Stimulated activated naive B cell treated with anti-CD40 and anti-IgM and Interleukin-4, amounts not matched to agents 10 μg/mL and 1 μg/mL and 100 μg/mL, for 72 hours (primary cell): ENCODE measurements around the gene PPT2.
A peak's percentile ranks its signal among the peaks of the same experiment; 100 is the strongest.

Experiments used
- ATAC-seq, 2 donors: fragments of 150-1000 bp; cut with Tn5 transposase; replicated peaks; 2 replicates each; pipeline ENCODE4 v1.10.0; 2021; ENCODE audit warnings: moderate library complexity in 1 of 2
- DNase-seq: peaks from one replicate; pipeline ENCODE4 v3.0.0; 2021
- H3K27ac Mint-ChIP-seq: one replicate; pipeline ENCODE4 v1.8.0; 2022; ENCODE audit warnings: mild to moderate bottlenecking, mixed read lengths
- H3K27me3 Mint-ChIP-seq, 2 donors: one replicate each; pipeline ENCODE4 v1.8.0; 2022; ENCODE audit warnings: mixed read lengths in 2 of 2
- H3K36me3 Mint-ChIP-seq, 2 donors: one replicate each; pipeline ENCODE4 v1.8.0; 2022; ENCODE audit warnings: mixed read lengths in 2 of 2, mild to moderate bottlenecking in 1 of 2
- H3K4me1 Mint-ChIP-seq, 2 donors: one replicate each; pipeline ENCODE4 v1.8.0; 2022; ENCODE audit warnings: mixed read lengths in 2 of 2, mild to moderate bottlenecking in 1 of 2
- H3K4me3 Mint-ChIP-seq, 2 donors: one replicate each; pipeline ENCODE4 v1.8.0; 2022; ENCODE audit warnings: mild to moderate bottlenecking in 2 of 2, mixed read lengths in 2 of 2, moderate library complexity in 1 of 2
- H3K9me3 Mint-ChIP-seq, 2 donors: one replicate each; pipeline ENCODE4 v1.8.0; 2022; ENCODE audit warnings: mixed read lengths in 2 of 2, mild to moderate bottlenecking in 1 of 2

Gene PPT2

GRCh38 chr6:32153564-32154513 lies at the start of gene PPT2:
TSS of gene PPT2 (plus strand) at chr6:32154141. CDS start at chr6:32154595, 454 bp downstream.
- Mint-ChIP-seq H3K4me1 (peaks cover 42 to 44% of the 10 kb centered on the region in 2 donors), H3K36me3 (peaks cover 13 to 23% of the 10 kb centered on the region in 2 donors), H3K27ac (peak within 1 kb of the TSS; percentile 94), H3K4me3 (peak within 1 kb of the TSS; percentile 89 to 98), H3K27me3 (peaks cover 41 to 54% of the 10 kb centered on the region in 2 donors), H3K9me3 (no peaks in the 10 kb centered on the region)
- DNase-seq (peak; percentile 66), ATAC-seq (peak; percentile 72 to 73)

- Mint-ChIP-seq H3K36me3 (peaks cover 0 to 2% of the 10 kb centered on the region in 2 donors), H3K9me3 (peaks cover 0 to 4% of the 10 kb centered on the region in 2 donors), H3K4me1 (peaks cover 17 to 27% of the 10 kb centered on the region in 2 donors)
These were observed 48.5 kb upstream of the PPT2 start for GRCh38 chr6:32105433-32105832.

GRCh38 chr6:32107406-32107805 lies 46.5 kb upstream of the PPT2 start:
- no peak overlapping the region for H3K4me3 Mint-ChIP-seq
- H3K27ac Mint-ChIP-seq: no peak overlapping the region
- H3K36me3 Mint-ChIP-seq: peaks cover 7 to 14% of the 10 kb centered on the region in 2 donors
- ATAC-seq (no peak), DNase-seq (no peak)
- peaks cover 54 to 60% of the 10 kb centered on the region in 2 donors for H3K27me3 Mint-ChIP-seq
- H3K4me1 Mint-ChIP-seq: peaks cover 17 to 27% of the 10 kb centered on the region in 2 donors
- peaks cover 0 to 4% of the 10 kb centered on the region in 2 donors for H3K9me3 Mint-ChIP-seq

More at GRCh38 chr6:32105433-32105832, 48.5 kb upstream of the PPT2 start:
- DNase-seq (no peak), ATAC-seq (no peak)
- Mint-ChIP-seq H3K4me3 (no peak overlapping the region), H3K27ac (no peak overlapping the region), H3K27me3 (peaks cover 54 to 63% of the 10 kb centered on the region in 2 donors)

GRCh38 chr6:32108094-32108627 lies 45.8 kb upstream of the PPT2 start:
- ATAC-seq: peak in 1 of 2 donors; percentile 31
- peaks cover 0 to 4% of the 10 kb centered on the region in 2 donors for H3K9me3 Mint-ChIP-seq
- no peak overlapping the region for H3K4me3 Mint-ChIP-seq
- H3K36me3 Mint-ChIP-seq: peaks cover 8 to 22% of the 10 kb centered on the region in 2 donors
- H3K27ac Mint-ChIP-seq: no peak overlapping the region
- DNase-seq: no peak
- H3K27me3 Mint-ChIP-seq: peaks cover 54 to 60% of the 10 kb centered on the region in 2 donors
- H3K4me1 Mint-ChIP-seq: peaks cover 22 to 31% of the 10 kb centered on the region in 2 donors

GRCh38 chr6:32108727-32109113 lies 45.2 kb upstream of the PPT2 start:
- DNase-seq: no peak
- Mint-ChIP-seq H3K4me3 (no peak overlapping the region), H3K36me3 (peaks cover 6 to 27% of the 10 kb centered on the region in 2 donors), H3K27me3 (peaks cover 49 to 54% of the 10 kb centered on the region in 2 donors), H3K27ac (no peak overlapping the region), H3K9me3 (peaks cover 0 to 4% of the 10 kb centered on the region in 2 donors), H3K4me1 (peaks cover 22 to 36% of the 10 kb centered on the region in 2 donors)
- peak; percentile 6 to 15 for ATAC-seq

- Mint-ChIP-seq H3K36me3 (peaks cover 6 to 28% of the 10 kb centered on the region in 2 donors), H3K27ac (no peak within 1 kb of the TSS), H3K4me1 (peaks cover 22 to 36% of the 10 kb centered on the region in 2 donors), H3K4me3 (peak within 1 kb of the TSS in 1 of 2 donors; percentile 4), H3K27me3 (peaks cover 46 to 49% of the 10 kb centered on the region in 2 donors), H3K9me3 (peaks cover 0 to 4% of the 10 kb centered on the region in 2 donors)
- ATAC-seq (peak; percentile 38 to 40), DNase-seq (no peak)
These were observed 44.7 kb upstream of the PPT2 start, which contains the start of gene TNXB for GRCh38 chr6:32109114-32109764. TSS of gene TNXB (minus strand) at chr6:32109338. CDS start at chr6:32098198, 11,140 bp downstream.

- H3K4me3 Mint-ChIP-seq: no peak overlapping the region
- no peak for DNase-seq
- peaks cover 41 to 44% of the 10 kb centered on the region in 2 donors for H3K27me3 Mint-ChIP-seq
- no peak for ATAC-seq
- no peak overlapping the region for H3K27ac Mint-ChIP-seq
- peaks cover 23 to 36% of the 10 kb centered on the region in 2 donors for H3K4me1 Mint-ChIP-seq
- H3K36me3 Mint-ChIP-seq: peaks cover 8 to 30% of the 10 kb centered on the region in 2 donors
- H3K9me3 Mint-ChIP-seq: peaks cover 0 to 4% of the 10 kb centered on the region in 2 donors
These were observed 44.2 kb upstream of the PPT2 start for GRCh38 chr6:32109765-32110160.

- DNase-seq: no peak
- Mint-ChIP-seq H3K4me3 (no peak overlapping the region), H3K27me3 (peaks cover 35 to 36% of the 10 kb centered on the region in 2 donors), H3K36me3 (peaks cover 16 to 38% of the 10 kb centered on the region in 2 donors), H3K9me3 (no peaks in the 10 kb centered on the region), H3K27ac (no peak overlapping the region), H3K4me1 (peaks cover 25 to 37% of the 10 kb centered on the region in 2 donors)
- no peak for ATAC-seq
These were observed 43.3 kb upstream of the PPT2 start for GRCh38 chr6:32110632-32111031.

GRCh38 chr6:32111424-32112066 lies 42.4 kb upstream of the PPT2 start:
- DNase-seq: no peak
- no peak overlapping the region for H3K27ac Mint-ChIP-seq

GRCh38 chr6:32112431-32112980 lies 41.4 kb upstream of the PPT2 start:
- Mint-ChIP-seq H3K36me3 (peaks cover 28 to 53% of the 10 kb centered on the region in 2 donors), H3K4me1 (peaks cover 29 to 41% of the 10 kb centered on the region in 2 donors), H3K9me3 (no peaks in the 10 kb centered on the region), H3K27me3 (peaks cover 16 to 20% of the 10 kb centered on the region in 2 donors), H3K27ac (no peak overlapping the region), H3K4me3 (no peak overlapping the region)
- ATAC-seq (no peak), DNase-seq (no peak)

More at GRCh38 chr6:32111424-32112066, 42.4 kb upstream of the PPT2 start:
- Mint-ChIP-seq H3K4me1 (peaks cover 29 to 43% of the 10 kb centered on the region in 2 donors), H3K27me3 (peaks cover 26 to 30% of the 10 kb centered on the region in 2 donors), H3K36me3 (peaks cover 25 to 47% of the 10 kb centered on the region in 2 donors), H3K9me3 (no peaks in the 10 kb centered on the region), H3K4me3 (no peak overlapping the region)
- no peak for ATAC-seq

GRCh38 chr6:32113386-32114352 lies 40.3 kb upstream of the PPT2 start:
- no peak overlapping the region for H3K27ac Mint-ChIP-seq
- H3K36me3 Mint-ChIP-seq: peaks cover 29 to 58% of the 10 kb centered on the region in 2 donors
- peaks cover 24 to 31% of the 10 kb centered on the region in 2 donors for H3K4me1 Mint-ChIP-seq
- ATAC-seq (peak in 1 of 2 donors; percentile 32), DNase-seq (no peak)
- H3K4me3 Mint-ChIP-seq: no peak overlapping the region
- H3K9me3 Mint-ChIP-seq: no peaks in the 10 kb centered on the region
- H3K27me3 Mint-ChIP-seq: peaks cover 5 to 9% of the 10 kb centered on the region in 2 donors

- Mint-ChIP-seq H3K36me3 (peaks cover 38 to 70% of the 10 kb centered on the region in 2 donors), H3K27ac (no peak overlapping the region)
These were observed 39.1 kb upstream of the PPT2 start for GRCh38 chr6:32114796-32115195.

More at GRCh38 chr6:32114796-32115195, 39.1 kb upstream of the PPT2 start:
- peaks cover 22 to 32% of the 10 kb centered on the region in 2 donors for H3K4me1 Mint-ChIP-seq
- DNase-seq (no peak), ATAC-seq (no peak)
- peaks cover 0 to under 1% of the 10 kb centered on the region in 2 donors for H3K27me3 Mint-ChIP-seq
- H3K4me3 Mint-ChIP-seq: no peak overlapping the region
- H3K9me3 Mint-ChIP-seq: no peaks in the 10 kb centered on the region
